ENCODE results near the gene MFAP2.
A peak's percentile ranks its signal among the peaks of the same experiment; 100 is the strongest.

MFAP2 gene, protein sequence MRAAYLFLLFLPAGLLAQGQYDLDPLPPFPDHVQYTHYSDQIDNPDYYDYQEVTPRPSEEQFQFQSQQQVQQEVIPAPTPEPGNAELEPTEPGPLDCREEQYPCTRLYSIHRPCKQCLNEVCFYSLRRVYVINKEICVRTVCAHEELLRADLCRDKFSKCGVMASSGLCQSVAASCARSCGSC

GRCh38 chr1:16980473-16981268 is at the start of gene MFAP2:
Gene MFAP2, minus strand, starts transcription at chr1:16980620. Its CDS starts 2,347 bp downstream, at chr1:16978273.
- no peak for TF ChIP-seq CTCF (conservative IDR thresholded peaks at IDR 0.05; ENCODE audit: low read depth)
- POLR2A ChIA-PET (ENCODE audit: low non-redundant PET): no interaction called here
- no peak for DNase-seq (ENCODE audit: low spot score)
- peak within 1 kb of the TSS; percentile 73 for H3K27ac ChIP-seq
- CTCF ChIA-PET: interaction anchor here (0.6 to 1.5 kb wide), 4 partner anchors 12 to 55 kb away, joined by 3 to 4 read pairs (median 3); no protein-coding TSS in a partner anchor

DNA sequence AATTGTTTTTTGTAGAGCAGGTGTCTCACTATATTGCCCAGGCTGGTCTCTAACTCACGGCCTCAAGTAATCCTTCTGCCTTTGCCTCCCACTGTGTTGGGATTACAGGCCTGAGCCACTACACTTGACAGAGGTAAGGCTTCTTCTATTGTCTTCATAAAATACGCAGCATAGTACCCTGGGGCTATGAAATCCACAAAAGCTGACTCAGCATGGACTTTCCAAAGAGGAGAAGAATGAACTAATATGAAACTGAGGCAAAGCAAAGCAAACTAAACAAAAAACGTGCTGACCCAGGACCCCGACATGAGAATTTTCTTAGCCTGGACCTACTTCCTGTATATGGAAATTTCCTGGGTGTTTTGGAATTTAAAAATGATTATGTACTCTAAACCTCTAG is 49.8 kb upstream of the MFAP2 start:
- CTCF ChIA-PET: interaction anchor here (0.8 kb wide), 1 partner anchor 45 kb away, joined by 3 read pairs; no protein-coding TSS in a partner anchor
- TF ChIP-seq CTCF (conservative IDR thresholded peaks at IDR 0.05; ENCODE audit: low read depth): no peak
- peak overlapping the region; percentile 63 for H3K27ac ChIP-seq
- POLR2A ChIA-PET (ENCODE audit: low non-redundant PET): no interaction called here
- DNase-seq (ENCODE audit: low spot score): no peak

DNA sequence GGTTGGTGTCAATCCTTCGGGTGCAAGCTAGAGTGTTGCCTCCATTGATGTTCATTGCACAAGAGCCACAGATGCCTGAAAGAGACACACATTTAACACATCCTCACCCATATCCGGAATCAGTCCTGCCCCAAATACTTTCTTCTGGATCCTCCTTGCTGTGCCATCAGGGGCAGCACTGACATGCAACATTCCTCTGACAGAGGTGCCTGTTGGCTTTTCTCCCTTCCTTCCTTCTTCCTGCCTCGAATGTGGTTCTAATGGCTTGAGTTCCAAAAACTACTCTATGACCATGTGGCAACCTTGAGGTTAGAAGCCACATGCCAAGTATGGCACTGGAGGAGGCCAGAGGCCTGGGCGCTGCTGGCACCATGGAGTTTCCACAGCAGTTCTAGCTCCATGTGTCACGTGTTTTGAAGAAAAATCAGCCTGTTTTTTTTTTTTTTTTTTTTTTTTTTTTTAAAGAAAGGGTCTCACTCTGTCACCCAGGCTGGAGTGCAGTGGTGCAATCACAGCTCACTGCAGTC is 48.3 kb upstream of the MFAP2 start:
- no peak for TF ChIP-seq CTCF (conservative IDR thresholded peaks at IDR 0.05; ENCODE audit: low read depth)
- CTCF ChIA-PET: interaction anchor here (0.5 to 0.8 kb wide), 3 partner anchors 9 to 66 kb away, joined by 3 to 4 read pairs (median 3); no protein-coding TSS in a partner anchor
- H3K27ac ChIP-seq: peak overlapping the region; percentile 63
- POLR2A ChIA-PET (ENCODE audit: low non-redundant PET): interaction anchor here (0.6 kb wide), 2 partner anchors 45 to 1752 kb away, joined by 7 read pairs; no protein-coding TSS in a partner anchor
- DNase-seq (ENCODE audit: low spot score): no peak

DNA sequence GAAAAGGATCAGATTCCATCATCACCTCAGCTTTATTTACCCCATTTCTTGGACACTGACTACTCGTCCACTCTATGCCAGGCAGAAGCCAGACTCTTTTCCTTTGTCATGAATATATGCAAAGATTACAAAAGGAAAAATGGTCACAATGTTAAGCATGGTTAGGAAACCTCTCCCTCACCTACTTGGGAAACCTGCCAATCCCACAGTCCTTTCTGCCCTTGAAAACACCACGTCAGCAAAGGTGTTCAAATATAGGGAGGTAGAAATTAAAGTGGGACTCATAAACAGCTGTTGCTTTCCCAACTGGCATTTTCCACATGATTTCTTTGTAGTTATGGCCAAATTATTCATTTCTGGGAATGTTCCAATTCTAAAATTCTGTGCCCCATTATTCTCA is 47.5 kb upstream of the MFAP2 start:
- DNase-seq (ENCODE audit: low spot score): no peak
- H3K27ac ChIP-seq: no peak overlapping the region; the same call in 1 of the 2 replicates
- TF ChIP-seq CTCF (conservative IDR thresholded peaks at IDR 0.05; ENCODE audit: low read depth): no peak
- CTCF ChIA-PET: interaction anchor here (0.5 kb wide), 1 partner anchor 23 kb away, joined by 3 read pairs; no protein-coding TSS in a partner anchor
- POLR2A ChIA-PET (ENCODE audit: low non-redundant PET): no interaction called here

GRCh38 chr1:17027403-17027802 is 47.0 kb upstream of the MFAP2 start:
- ChIA-PET CTCF (no interaction called here), POLR2A (ENCODE audit: low non-redundant PET) (no interaction called here)

More at GRCh38 chr1:17027403-17027802, 47.0 kb upstream of the MFAP2 start:
- no peak for DNase-seq (ENCODE audit: low spot score)
- TF ChIP-seq CTCF (conservative IDR thresholded peaks at IDR 0.05; ENCODE audit: low read depth): no peak
- peak overlapping the region; percentile 68 for H3K27ac ChIP-seq
